NCI-H1436 treated with DMSO at 0.1 percent for 48 hours (cell line): ENCODE results near the gene TMEM207.
A peak's percentile ranks its signal among the peaks of the same experiment; 100 is the strongest.

Experiments used
- DNase-seq: peaks from one replicate; lab custom pipeline; 2025; lab: John Stamatoyannopoulos, UW

The TMEM207 gene

GRCh38 chr3:190444006-190444405 is 5.7 kb downstream of the TMEM207 start:
- no peak for DNase-seq

- DNase-seq: no peak
Observed at GRCh38 chr3:190443257-190443656, 6.4 kb downstream of the TMEM207 start.

- DNase-seq: no peak
Observed at GRCh38 chr3:190442240-190442639, 7.5 kb downstream of the TMEM207 start.

GRCh38 chr3:190436331-190436730 is 13.4 kb downstream of the TMEM207 start:
- no peak for DNase-seq

GRCh38 chr3:190435618-190436017 is 14.1 kb downstream of the TMEM207 start:
- DNase-seq: no peak

- DNase-seq: no peak
Observed at GRCh38 chr3:190433626-190434025, 16.1 kb downstream of the TMEM207 start.

- DNase-seq: no peak
Observed at GRCh38 chr3:190432216-190432615, 17.5 kb downstream of the TMEM207 start.

- DNase-seq: no peak
Observed at GRCh38 chr3:190430906-190431305, 18.8 kb downstream of the TMEM207 start.

GRCh38 chr3:190429681-190430080 is 20.0 kb downstream of the TMEM207 start:
- DNase-seq: no peak

GRCh38 chr3:190426806-190427507 is 22.7 kb downstream of the TMEM207 start:
- no peak for DNase-seq

GRCh38 chr3:190425833-190426232 is 23.9 kb downstream of the TMEM207 start:
- no peak for DNase-seq

GRCh38 chr3:190424478-190425439 is 24.9 kb downstream of the TMEM207 start:
- peak; percentile 26 for DNase-seq

GRCh38 chr3:190424108-190424477 is 25.6 kb downstream of the TMEM207 start:
- no peak for DNase-seq

GRCh38 chr3:190414297-190414696 is 35.4 kb downstream of the TMEM207 start:
- DNase-seq: no peak

- DNase-seq: no peak
Observed at GRCh38 chr3:190404715-190405114, 45.0 kb downstream of the TMEM207 start.

GRCh38 chr3:190401963-190402362 is 47.7 kb downstream of the TMEM207 start:
- DNase-seq: no peak

GRCh38 chr3:190399677-190400076 is 50.0 kb downstream of the TMEM207 start:
- DNase-seq: no peak

GRCh38 chr3:190397889-190398288 is 51.8 kb downstream of the TMEM207 start:
- no peak for DNase-seq

GRCh38 chr3:190396001-190396400 is 53.7 kb downstream of the TMEM207 start:
- no peak for DNase-seq

GRCh38 chr3:190388703-190389102 is 61.0 kb downstream of the TMEM207 start:
- DNase-seq: no peak

- DNase-seq: no peak
Observed at GRCh38 chr3:190387578-190388213, 62.0 kb downstream of the TMEM207 start, which contains the start of gene CLDN16. Gene CLDN16 (plus strand): TSS chr3:190388163. CDS start chr3:190388330, 167 bp downstream.
